GM18505 (cell line): ENCODE measurements around the gene SH2D3A.
"Not testable (repeated sequence)": the region's sequence is repeated elsewhere in the genome, so short reads cannot be mapped to it uniquely, and the experiment has no call there.

Experiments
- ATAC-seq: cut with Tn5 transposase; IDR thresholded peaks from one replicate; pipeline ENCODE4 v1.9.1; 2021; ENCODE audit not compliant: unreplicated experiment
- POLR2A ChIP-seq: IDR thresholded peaks from 4 replicates; pipeline ENCODE4 v1.6.1; 2011; ENCODE audit warnings: borderline replicate concordance; ENCODE audit not compliant: insufficient read depth, insufficient read length; ENCODE audit errors: extremely low read depth

The SH2D3A gene

DNA sequence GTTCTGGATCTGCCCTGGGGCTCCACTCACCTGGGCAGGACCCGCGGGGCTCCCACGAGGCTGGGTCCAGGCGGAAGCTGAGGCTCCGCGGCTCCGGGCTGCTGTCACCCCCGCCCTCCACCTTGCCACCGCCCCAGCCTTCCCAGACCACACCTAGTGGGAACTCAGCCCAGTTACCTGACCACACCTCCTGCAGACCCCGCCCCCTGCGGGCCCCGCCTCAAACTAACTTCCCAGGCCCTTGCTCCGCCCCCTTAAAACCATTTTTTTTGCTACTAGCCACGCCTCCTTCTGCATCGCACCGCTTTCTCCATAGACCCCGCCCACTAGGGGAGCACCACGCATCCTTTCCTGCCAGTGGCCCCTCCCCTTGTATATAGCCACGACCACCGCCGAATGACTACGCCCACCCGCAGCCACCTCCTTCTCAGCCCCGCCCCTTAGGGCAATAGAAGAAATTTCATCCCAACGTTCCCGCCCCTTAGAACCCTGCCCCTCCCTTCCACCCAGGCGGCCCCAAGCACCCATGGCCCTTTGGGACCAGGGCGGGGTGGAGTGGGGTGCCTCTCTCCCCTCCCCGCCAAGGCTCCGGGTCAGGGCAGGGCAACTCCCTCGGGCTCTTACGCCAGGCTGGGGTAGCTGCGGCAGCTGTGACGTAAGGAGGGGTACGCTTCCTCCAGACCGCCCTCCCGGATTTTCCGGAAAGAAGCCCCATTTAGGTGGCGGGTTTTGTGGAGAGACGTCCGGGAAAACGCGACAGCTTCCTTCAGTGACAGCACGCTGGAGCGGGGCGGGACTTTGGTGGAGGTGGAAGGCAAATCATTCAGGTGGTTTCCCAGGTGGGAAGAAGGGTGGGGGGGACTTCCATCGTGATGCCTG is at the start of gene SH2D3A:
Gene SH2D3A, minus strand, starts transcription at position 79 of the 879 bp plus-strand sequence. CDS start 3,687 bp downstream, outside the sequence.
- peak; percentile 70 for ATAC-seq
- peak; percentile 52 for TF ChIP-seq POLR2A

DNA sequence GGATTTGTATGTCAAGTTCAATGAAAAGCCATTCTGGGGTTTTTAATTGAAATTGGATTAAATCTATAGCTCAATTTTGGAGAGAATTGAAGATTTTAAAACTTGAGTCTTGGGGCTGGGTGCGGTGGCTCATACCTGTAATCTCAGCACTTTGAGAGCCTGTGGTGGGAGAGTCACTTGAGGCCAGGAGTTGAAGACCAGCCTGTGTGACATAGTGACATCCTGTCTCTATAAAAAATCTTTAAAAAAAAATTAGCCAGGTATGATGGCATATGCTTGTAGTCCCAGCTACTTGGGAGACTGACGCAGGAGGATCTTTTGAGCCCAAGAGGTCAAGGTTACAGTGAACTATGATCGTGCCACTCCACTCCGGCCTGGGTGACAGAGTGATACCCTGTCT is 46.4 kb upstream of the SH2D3A start:
- no peak for ATAC-seq
- TF ChIP-seq POLR2A: no peak

DNA sequence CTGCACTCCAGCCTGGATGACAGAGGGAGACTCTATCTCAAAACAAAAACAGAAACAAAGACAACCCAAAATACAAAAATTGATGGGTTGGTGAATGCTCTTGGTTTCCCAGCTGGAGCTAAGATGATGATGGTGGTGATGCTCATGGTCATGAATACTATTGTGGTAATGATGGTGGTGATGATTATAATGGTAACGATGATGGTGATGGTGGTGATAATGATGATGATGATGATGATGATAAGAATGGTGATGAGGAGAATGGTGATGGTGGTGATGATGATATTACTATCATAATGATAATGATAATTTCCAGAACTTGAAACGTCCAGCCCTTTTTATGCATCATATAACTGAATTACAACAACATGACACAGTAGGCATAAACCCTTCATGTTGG is 45.4 kb upstream of the SH2D3A start:
- ATAC-seq: no peak
- TF ChIP-seq POLR2A: no peak

DNA sequence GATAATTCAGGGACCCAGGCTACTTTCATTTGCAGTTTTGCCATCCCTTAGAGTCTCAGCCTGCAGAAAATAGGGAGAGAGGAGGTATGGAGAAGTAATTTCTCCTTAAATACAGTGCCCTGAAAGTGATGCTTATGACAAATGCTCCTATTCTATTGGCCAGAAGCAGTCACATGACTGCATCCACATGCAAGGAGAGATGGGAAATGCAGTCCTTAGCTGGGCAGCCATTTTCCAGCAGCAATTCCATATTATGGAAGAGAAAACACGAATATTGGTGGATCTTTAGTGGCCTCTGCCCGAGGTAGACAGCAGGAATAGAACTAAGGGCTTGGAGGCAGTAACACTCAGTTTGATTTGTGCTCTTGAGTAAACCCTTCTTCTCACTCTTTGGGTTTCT is 44.7 kb upstream of the SH2D3A start:
- no peak for TF ChIP-seq POLR2A
- ATAC-seq: no peak

DNA sequence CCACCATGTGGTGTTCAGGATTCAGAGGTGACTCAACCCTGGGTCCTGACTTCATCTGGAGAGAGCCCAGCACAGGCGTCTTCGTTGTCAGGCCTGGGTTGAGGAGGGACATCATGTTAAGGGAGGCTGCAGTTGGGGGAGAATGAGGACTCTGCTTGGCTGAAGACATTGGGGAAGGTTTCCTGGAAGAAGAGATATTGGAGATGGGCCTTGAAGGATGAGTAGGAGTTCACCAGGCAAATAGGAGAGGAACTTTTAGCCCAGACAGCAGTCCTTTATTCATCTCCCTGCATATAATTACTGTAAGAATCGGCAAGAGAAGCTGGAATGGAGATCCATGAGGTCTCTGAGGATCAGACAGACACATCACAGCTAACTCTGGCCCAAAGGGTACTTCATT is 44.1 kb upstream of the SH2D3A start:
- ATAC-seq: no peak
- no peak for TF ChIP-seq POLR2A

DNA sequence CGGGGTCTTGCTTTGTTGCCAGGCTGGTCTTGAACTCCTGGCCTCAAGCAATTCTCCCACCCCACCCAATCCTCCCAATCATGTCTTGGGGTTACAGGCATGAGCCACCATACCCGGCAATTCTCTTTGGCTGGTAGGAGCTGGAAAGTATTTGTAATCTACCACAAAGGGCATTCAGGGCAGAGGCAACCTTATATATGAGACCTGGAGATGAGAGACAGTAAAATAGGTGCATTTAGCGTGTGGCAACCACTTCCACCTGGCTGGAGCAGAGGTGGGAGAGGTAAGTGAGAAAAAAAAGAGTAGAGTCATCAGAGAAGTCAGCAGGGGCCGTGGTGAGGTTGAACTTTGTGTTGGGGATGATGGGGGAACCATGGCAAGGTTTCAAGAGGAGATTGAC is 42.0 kb upstream of the SH2D3A start:
- no peak for TF ChIP-seq POLR2A
- no peak for ATAC-seq

DNA sequence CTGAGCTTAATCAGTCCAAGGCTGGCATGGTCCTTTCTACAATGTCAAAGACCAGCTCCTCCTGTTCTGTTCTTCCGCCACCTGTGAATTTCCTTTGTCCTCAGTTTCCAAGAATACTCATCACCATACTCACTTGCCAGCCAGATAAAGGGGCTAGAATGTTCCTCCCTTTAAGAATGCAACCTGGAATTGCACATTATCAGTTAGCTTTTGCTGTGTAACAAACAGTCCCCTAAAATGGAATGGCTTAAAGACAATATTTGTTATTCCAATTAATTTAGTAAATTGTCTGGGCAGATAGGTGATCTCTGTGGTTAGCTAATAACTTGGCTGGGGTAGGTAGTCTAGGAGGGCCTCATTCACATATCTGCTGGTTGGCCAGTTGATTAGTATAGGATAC is 41.3 kb upstream of the SH2D3A start:
- TF ChIP-seq POLR2A: no peak
- no peak for ATAC-seq

DNA sequence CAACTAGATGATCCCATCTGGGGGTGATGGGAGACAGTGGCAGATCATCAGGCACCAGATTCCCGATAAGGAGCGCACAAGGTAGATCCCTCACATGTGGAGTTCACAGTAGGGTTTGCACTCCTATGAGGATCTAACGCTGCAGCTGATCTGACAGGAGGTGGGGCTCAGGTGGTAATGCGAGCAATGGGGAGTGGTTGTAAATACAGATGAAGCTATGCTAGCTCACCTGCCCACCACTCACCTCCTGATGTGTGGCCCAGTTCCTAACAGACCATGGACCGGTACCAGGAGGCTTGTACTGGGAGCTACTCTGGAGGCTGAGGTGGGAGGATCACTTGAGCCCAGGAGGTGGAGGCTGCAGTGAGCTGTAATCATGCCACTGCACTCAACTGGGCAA is 40.1 kb upstream of the SH2D3A start:
- TF ChIP-seq POLR2A: no peak
- no peak for ATAC-seq

DNA sequence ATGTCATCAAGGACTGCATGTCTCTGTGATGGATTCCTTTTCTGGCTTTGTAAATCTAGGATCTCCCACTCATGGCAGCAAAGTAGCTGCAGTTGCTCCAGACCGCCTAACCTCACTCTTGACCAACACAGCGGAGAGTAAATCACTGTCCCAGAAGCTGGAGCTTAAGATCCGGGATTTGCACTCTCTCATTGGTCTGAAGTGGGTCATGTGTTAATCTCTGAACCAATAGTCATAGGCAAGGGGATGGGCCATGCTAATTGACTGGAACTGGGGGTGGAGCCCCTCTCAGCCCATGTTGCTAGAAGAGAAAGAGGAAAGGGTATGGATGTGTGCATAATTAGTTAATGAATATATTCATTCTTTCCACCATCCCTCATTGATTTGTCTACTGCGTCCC is 39.3 kb upstream of the SH2D3A start:
- no peak for TF ChIP-seq POLR2A
- no peak for ATAC-seq

DNA sequence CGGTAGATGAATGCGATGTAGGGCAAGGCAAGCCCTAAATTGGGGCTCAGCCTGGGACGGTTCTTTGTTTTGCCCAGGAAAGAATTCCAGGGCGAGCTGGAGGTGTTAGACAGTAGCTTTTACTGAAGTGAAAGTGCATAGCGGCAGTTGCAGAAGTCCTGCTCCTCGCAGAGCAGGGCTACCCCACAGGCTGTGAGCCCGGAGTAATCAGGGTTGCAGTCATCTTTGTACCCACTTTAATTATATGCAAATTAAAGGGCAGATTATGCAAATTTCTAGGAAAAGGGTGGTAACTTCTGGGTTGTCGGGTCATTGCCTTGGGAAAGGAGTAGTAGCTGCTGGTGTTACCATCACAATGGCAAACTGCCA is 35.8 kb upstream of the SH2D3A start:
- ATAC-seq: no peak

DNA sequence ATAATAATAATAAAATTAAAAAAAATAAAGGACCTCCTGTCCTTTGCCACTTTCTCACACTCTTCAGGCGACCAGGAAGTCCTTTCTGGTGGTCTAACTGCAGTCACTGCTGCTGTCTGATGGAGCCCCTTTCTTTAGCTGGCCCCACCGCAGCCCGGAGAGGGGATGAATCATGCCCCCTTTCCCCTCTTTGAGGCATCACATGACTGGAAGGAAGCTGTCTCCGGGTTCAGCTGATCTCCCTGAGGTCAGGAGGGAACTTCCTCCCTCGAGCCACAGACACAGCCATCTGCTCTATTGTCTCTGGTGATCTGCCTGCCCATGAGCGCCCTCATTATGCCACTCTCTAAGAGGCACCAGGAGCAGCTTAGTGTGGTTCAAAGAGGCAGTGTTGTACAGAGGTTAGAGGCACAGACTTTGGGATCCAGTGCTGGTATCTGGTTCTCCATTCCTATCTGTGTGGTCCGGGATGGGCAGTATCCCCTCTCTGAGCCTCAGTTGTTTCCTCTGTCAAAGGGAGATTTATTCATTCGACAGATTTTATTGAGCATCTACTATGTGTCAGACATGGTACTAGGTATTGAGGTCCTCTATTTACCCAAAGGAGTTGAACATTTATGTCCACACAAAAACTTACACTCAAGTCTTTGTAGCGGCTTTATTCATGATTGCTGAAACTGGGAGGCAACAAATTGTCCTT is 35.3 kb upstream of the SH2D3A start:
- ATAC-seq: no peak
- peak; percentile 53 for TF ChIP-seq POLR2A

More for the DNA sequence above, 35.8 kb upstream of the SH2D3A start:
- peak; percentile 89 for TF ChIP-seq POLR2A

DNA sequence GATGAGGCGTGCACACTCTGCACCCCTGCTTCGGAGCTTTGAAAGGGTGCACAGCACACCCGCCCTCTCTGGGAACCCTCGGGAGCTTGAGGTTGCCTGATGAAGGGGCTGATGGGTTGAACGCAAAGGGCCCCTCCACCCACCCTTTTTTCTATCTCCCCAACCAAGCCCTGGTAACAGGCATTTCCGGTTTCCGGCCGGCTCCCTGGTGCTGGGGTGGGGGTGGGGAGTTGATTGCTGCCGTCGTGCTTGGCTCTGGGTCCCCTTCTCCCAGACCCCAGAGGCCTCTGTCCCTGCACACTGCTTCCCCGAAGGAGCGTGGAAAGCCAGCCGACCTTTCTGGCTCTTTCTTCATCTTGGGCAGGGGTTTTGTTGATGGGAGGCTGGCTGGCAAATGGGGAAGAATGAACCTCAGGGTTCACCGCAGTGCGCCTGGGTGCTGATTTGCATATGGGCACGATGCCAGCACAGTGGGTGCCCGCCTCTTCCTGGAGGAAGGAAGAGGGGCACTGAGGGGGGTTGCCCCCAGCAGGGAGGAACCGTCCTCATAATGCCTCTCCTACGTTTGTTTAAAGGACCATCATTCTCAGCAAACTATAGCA is 34.4 kb upstream of the SH2D3A start:
- peak; percentile 44 for ATAC-seq
- peak; percentile 67 for TF ChIP-seq POLR2A

DNA sequence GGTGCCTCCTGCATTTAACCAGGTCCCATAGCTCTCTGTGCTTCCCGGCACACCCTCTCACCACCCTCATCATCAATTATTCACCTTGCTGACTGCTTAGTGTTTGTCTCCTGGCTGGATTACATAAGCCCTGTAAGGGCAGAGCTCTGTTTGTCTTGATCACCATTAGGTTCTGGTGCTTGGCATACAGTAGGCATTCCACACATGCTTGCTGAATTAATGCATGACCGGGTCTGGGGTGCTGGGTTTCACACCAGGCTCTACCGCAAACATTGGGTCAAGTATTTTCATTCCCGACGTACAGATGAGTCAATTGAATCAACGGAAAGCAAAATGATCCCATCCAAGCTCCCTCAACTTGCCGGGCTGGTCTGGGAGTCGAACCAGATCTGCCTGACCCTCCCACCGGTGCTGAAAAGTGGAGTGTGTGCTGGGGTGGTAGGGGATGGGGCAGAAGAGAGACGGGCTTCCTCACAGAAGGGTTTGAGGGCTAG is 33.8 kb upstream of the SH2D3A start:
- no peak for ATAC-seq
- no peak for TF ChIP-seq POLR2A

DNA sequence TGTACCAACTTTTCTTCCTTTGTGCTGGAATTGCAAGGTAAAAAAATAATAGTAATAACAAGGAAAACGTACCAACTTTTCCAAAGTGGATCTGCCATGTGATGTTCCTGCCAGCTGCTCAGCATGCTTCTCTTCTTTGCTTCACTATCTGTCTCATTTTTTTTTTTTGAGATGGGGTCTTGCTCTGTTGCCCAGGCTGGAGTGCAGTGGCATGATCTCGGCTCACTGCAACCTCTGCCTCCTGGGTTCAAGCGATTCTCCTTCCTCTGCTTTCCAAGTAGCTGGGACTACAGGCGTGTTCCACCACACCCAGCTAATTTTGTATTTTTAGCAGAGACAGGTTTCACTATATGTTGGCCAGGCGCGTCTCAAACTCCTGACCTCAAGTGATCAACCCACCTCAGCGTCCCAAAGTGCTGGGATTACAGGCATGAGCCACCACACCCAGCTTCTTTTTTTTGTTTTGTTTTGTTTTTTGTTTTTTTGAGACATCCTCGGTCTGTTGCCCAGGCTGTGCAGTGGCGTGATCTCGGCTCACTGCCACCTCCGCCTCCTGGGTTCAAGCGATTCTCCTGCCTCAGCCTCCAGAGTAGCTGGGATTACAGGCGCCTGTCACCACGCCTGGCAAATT is 33.0 kb upstream of the SH2D3A start:
- ATAC-seq: not testable (repeated sequence)
